ENCODE measurements around the gene TERT. TPM values are rescaled to one million over a fixed set of nuclear protein-coding genes. Genes with fewer than 3 reads are reported as not detected.
A peak's percentile ranks its signal among the peaks of the same experiment; 100 is the strongest.

TERT gene
- total and polyA plus RNA-seq, 2 of the 13 experiments (the other 11 are each of a cell fraction or from before 2014, with no cell fraction given): 4.3 to 5.9 TPM

DNA sequence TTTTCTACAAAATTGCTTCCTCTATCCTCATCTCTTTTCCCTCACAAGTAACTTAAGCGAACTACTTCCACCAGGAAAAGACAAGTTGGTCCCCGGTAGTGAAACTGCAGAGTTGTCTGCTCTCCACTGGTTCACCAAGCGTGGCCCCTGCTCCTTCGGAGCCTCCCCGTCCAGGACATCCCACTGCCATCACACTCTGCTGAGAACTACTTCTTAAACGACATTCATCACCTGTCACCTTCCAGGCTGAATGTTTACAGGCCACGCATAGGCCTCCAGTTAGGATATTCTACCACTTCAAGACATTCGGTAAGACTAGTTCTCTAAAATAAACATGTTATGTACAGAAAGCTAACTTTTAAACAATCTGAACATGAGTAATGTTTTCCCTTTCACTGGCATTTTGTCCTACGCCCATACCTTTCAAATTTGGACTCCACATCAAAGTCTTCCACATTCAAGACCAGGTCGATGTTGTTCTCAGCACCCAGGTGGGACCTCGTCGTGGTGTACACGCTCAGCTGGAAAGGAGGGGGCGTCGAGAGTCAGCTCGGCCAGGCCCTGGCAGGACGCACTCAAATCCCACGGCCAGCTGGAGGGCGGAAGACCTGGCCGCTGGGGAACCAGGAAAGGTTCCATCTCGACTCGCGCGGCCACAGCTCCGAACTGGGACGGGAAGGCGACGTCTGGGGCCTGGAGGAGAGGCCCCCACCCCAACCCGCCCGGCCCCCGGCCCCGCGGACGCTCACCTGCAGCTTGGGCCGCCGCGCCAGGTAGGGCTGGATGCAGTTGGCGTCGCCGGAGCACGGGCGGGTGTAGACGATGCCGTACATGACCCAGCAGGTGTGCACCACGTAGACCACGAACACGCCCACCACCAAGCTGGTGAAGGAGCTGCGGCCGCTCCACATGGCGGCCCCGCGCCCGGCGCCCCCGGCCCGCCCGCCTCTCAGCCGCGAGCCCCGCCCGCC lies 49.3 kb upstream of the TERT start (continued):
- TF ChIP-seq, protein P1, sequence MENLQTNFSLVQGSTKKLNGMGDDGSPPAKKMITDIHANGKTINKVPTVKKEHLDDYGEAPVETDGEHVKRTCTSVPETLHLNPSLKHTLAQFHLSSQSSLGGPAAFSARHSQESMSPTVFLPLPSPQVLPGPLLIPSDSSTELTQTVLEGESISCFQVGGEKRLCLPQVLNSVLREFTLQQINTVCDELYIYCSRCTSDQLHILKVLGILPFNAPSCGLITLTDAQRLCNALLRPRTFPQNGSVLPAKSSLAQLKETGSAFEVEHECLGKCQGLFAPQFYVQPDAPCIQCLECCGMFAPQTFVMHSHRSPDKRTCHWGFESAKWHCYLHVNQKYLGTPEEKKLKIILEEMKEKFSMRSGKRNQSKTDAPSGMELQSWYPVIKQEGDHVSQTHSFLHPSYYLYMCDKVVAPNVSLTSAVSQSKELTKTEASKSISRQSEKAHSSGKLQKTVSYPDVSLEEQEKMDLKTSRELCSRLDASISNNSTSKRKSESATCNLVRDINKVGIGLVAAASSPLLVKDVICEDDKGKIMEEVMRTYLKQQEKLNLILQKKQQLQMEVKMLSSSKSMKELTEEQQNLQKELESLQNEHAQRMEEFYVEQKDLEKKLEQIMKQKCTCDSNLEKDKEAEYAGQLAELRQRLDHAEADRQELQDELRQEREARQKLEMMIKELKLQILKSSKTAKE (CRISPR knock-in tag; IDR thresholded peaks at IDR 0.05; ENCODE audit: borderline replicate concordance): no peak
- TF ChIP-seq PREB (CRISPR knock-in tag; IDR thresholded peaks at IDR 0.05) (no peak), CEBPB (IDR thresholded peaks at IDR 0.05; ENCODE audit: borderline replicate concordance, low read depth, low read length) (no peak), TCF7 (IDR thresholded peaks at IDR 0.05; ENCODE audit: low read depth) (no peak), ZBTB38 (CRISPR knock-in tag; IDR thresholded peaks at IDR 0.05) (no peak), SP2 (CRISPR knock-in tag; IDR thresholded peaks at IDR 0.05) (no peak), HOXD1 (CRISPR knock-in tag; IDR thresholded peaks at IDR 0.05) (peak; percentile 6; the same call in 1 of the 2 replicates), HIVEP1 (CRISPR knock-in tag; IDR thresholded peaks at IDR 0.05) (no peak), MBD4 (IDR thresholded peaks at IDR 0.05; ENCODE audit: borderline replicate concordance, low read length) (no peak), MXD3 (CRISPR knock-in tag; IDR thresholded peaks at IDR 0.05) (0 out of 2 replicates have a peak, but pooled peaks have one; percentile 23), CEBPG (CRISPR knock-in tag; IDR thresholded peaks at IDR 0.05) (no peak), AKAP8 (CRISPR knock-in tag; IDR thresholded peaks at IDR 0.05) (no peak), HCFC1 (IDR thresholded peaks at IDR 0.05; ENCODE audit: low read depth, low read length) (no peak), JUN (CRISPR knock-in tag; IDR thresholded peaks at IDR 0.05) (no peak), TFAP4 (IDR thresholded peaks at IDR 0.05; ENCODE audit: borderline replicate concordance, low read depth) (peak; percentile 55; the same call in 1 of the 2 replicates)
- TF ChIP-seq, protein P2, sequence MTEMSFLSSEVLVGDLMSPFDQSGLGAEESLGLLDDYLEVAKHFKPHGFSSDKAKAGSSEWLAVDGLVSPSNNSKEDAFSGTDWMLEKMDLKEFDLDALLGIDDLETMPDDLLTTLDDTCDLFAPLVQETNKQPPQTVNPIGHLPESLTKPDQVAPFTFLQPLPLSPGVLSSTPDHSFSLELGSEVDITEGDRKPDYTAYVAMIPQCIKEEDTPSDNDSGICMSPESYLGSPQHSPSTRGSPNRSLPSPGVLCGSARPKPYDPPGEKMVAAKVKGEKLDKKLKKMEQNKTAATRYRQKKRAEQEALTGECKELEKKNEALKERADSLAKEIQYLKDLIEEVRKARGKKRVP (CRISPR knock-in tag; IDR thresholded peaks at IDR 0.05): no peak
- TF ChIP-seq, protein P3, sequence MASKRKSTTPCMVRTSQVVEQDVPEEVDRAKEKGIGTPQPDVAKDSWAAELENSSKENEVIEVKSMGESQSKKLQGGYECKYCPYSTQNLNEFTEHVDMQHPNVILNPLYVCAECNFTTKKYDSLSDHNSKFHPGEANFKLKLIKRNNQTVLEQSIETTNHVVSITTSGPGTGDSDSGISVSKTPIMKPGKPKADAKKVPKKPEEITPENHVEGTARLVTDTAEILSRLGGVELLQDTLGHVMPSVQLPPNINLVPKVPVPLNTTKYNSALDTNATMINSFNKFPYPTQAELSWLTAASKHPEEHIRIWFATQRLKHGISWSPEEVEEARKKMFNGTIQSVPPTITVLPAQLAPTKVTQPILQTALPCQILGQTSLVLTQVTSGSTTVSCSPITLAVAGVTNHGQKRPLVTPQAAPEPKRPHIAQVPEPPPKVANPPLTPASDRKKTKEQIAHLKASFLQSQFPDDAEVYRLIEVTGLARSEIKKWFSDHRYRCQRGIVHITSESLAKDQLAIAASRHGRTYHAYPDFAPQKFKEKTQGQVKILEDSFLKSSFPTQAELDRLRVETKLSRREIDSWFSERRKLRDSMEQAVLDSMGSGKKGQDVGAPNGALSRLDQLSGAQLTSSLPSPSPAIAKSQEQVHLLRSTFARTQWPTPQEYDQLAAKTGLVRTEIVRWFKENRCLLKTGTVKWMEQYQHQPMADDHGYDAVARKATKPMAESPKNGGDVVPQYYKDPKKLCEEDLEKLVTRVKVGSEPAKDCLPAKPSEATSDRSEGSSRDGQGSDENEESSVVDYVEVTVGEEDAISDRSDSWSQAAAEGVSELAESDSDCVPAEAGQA (IDR thresholded peaks at IDR 0.05; ENCODE audit: low read depth): no peak
- TF ChIP-seq, protein P3 (CRISPR knock-in tag; IDR thresholded peaks at IDR 0.05; ENCODE audit: borderline replicate concordance): no peak

Measured in HepG2 (cell line).